IPS DF 6.9 (cell line): Measurements from ENCODE around the gene SLC9A8.

Experiments
- DNase-seq: peaks from one replicate; pipeline ENCODE4 v3.0.0-alpha.2; 2013; ENCODE audit warnings: low read depth, low spot score
- H3K27ac ChIP-seq: one replicate; pipeline ENCODE4 v1.5.1; 2013; ENCODE audit warnings: low read length, control low read depth
- H3K27me3 ChIP-seq: 2 replicates; pipeline ENCODE4 v1.6.1; 2013; ENCODE audit warnings: mild to moderate bottlenecking, low read length; ENCODE audit not compliant: control insufficient read depth, insufficient read depth
- H3K36me3 ChIP-seq: 2 replicates; pipeline ENCODE4 v1.6.1; 2013; ENCODE audit warnings: low read length; ENCODE audit not compliant: control insufficient read depth, insufficient read depth
- H3K4me1 ChIP-seq: 2 replicates; pipeline ENCODE4 v1.6.1; 2013; ENCODE audit warnings: low read length; ENCODE audit not compliant: control insufficient read depth, insufficient read depth
- H3K4me3 ChIP-seq: 2 replicates; pipeline ENCODE4 v1.5.1; 2013; ENCODE audit warnings: mild to moderate bottlenecking, low read length
- H3K9me3 ChIP-seq: 2 replicates; pipeline ENCODE4 v1.6.1; 2013; ENCODE audit warnings: low read length, inconsistent platforms; ENCODE audit not compliant: control insufficient read depth, insufficient read depth
- WGBS: extraction: QIAGEN DNeasy Blood & Tissue Kit; methylation state at CpG from one replicate; pipeline ENCODE4 v1.1.7; 2013; ENCODE audit warnings: mixed read lengths, missing lambda C conversion rate; ENCODE audit not compliant: insufficient read length, insufficient coverage; 5-methylcytosine and 5-hydroxymethylcytosine counted together

Gene SLC9A8

DNA sequence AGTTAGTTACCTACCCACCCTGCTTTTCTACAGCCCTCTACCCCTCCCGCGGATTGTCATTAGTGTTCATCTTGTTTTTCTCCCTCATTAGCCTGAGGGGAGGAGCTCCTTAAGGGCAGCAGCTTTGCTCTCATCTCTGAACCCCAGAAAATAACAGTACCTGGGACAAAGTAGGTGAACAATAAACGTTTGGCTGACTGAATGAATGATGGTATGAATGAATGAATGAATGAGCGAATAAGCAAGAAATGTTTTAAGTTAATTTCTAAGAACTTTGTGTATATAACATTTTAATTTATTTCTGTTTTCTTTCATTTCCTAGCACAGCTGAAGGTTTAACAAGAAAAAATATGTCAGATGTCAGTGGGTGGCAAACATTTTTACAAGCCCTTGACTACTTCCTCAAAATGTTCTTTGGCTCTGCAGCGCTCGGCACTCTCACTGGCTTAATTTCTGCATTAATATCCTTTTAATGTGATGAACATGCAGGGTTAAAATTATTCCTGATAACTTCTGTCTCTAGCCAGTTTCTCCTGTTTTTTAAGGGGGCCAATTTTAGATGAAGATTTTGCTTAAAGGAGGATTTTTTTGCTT, 50.1 kb downstream of the SLC9A8 start:
- Histone ChIP-seq H3K27me3 (no peaks in the 10 kb centered on the region), H3K9me3 (no peaks in the 10 kb centered on the region), H3K4me3 (no peak overlapping the region), H3K36me3 (no peaks in the 10 kb centered on the region), H3K27ac (no peak overlapping the region), H3K4me1 (0 out of 2 replicates have a peak, but pooled peaks cover 2% of the 10 kb centered on the region)
- WGBS: 100% methylated on average over 2 of the region's 6 CpGs
- DNase-seq: no peak

DNA sequence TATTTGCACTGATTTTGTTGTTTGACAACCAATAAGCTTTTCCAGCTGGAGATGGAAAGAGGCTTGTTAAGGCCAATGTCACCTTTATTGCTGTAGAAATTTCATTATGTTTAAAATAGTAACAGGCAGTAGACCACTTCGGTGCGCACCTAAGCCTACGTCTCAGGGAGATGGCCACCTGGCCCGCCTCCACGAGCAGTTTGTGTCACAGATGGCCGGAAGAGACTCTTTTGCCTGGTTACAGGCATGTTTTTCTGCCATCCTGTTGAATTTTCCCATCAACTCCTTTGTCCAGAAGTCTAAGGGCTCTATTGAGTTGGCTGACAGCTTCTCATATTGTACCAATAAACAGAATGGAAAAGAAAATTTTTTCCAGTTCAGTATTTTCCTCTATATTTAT, 51.0 kb downstream of the SLC9A8 start:
- H3K4me1 ChIP-seq: 0 out of 2 replicates have a peak, but pooled peaks cover 2% of the 10 kb centered on the region
- no peak overlapping the region for H3K4me3 ChIP-seq
- H3K27me3 ChIP-seq: no peaks in the 10 kb centered on the region
- DNase-seq: no peak
- no peak overlapping the region for H3K27ac ChIP-seq
- no peaks in the 10 kb centered on the region for H3K9me3 ChIP-seq
- WGBS: no CpG with 5 or more reads among the region's 6 CpGs
- no peaks in the 10 kb centered on the region for H3K36me3 ChIP-seq

DNA sequence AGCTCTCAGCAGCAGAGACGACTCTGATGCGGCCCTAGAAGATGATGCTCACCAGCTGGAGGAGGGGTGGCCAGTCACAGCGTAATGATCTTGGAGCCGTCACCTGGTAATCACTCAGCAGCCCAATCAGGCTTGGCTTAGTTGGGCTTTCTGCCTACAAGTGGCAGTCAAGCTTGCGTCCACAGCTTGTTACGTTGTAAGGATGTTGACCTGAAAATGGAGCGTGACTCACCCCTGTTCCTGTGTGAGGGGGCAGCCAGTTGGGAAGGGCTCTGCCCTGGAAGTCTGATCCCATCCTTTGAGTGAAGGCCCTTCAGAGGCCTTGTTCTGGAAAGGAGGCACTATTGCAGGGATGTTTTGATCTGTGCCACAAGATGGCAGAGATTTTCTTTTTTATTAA, 52.9 kb downstream of the SLC9A8 start:
- no peaks in the 10 kb centered on the region for H3K27me3 ChIP-seq
- no peaks in the 10 kb centered on the region for H3K36me3 ChIP-seq
- no peak for DNase-seq
- 0 out of 2 replicates have a peak, but pooled peaks cover 2% of the 10 kb centered on the region for H3K4me1 ChIP-seq
- no CpG with 5 or more reads among the region's 7 CpGs for WGBS
- no peak overlapping the region for H3K27ac ChIP-seq
- H3K9me3 ChIP-seq: no peaks in the 10 kb centered on the region
- H3K4me3 ChIP-seq: no peak overlapping the region

DNA sequence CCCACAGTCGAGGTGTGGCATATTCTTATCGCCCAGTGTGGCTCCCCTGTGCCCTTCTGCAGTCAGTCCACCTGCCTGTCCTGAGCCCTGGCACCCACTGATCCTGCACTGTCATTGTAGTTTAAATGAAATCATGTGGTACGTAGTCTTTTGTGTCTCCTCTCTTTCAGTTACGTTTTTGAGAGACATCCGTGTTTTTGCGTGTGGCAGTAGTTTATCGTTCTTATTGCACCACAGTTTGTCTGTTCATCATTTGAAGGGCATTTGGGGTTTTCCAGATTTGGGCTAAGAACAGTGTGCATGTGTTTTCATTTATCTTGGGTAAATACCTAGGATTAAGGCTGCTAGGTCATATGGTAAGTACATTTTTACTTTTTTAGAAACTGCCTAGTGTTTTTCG, 53.4 kb downstream of the SLC9A8 start:
- no peak for DNase-seq
- Histone ChIP-seq H3K27ac (no peak overlapping the region), H3K4me1 (0 out of 2 replicates have a peak, but pooled peaks cover 2% of the 10 kb centered on the region), H3K9me3 (no peaks in the 10 kb centered on the region), H3K4me3 (no peak overlapping the region), H3K36me3 (no peaks in the 10 kb centered on the region), H3K27me3 (no peaks in the 10 kb centered on the region)
- no CpG with 5 or more reads among the region's 8 CpGs for WGBS

DNA sequence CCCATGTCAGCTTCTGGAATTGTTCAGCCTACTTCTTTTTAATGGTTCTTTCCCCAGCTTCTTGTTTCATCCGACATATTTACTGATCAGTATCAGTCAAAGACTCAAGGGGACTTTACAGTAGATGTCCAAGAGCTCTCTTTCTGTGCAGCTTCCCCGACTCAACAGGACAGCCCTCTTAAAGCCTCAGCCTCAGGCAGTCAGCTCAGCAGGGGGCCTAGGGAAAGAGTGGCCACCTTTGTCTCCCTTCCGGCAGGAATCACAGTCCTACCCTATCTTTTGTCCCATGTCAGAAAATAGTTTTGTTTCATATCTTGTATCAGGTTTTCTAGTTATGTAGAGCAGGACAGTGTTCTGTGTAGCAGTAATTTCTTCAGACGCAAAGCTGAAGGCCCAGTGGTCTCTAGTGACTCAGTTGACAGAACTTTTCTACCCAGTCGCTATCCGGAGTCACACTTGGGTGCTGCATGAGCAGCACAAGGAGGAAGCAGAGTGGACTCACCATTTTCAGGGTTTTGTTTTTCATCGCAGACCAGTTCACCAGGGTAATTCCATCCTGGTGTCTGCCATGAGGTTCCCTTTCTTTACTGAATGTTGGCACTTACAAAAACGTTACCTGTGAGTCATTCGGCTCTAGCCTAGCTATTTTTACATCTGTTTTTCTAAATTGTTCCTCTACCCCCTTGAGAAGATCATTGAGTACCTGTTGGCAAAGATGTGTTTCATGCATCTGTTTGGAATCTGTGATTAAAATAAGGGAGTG, 55.0 kb downstream of the SLC9A8 start:
- Histone ChIP-seq H3K4me1 (0 out of 2 replicates have a peak, but pooled peaks cover 2% of the 10 kb centered on the region), H3K27ac (no peak overlapping the region), H3K36me3 (no peaks in the 10 kb centered on the region), H3K4me3 (no peak overlapping the region), H3K9me3 (no peaks in the 10 kb centered on the region), H3K27me3 (no peaks in the 10 kb centered on the region)
- no CpG with 5 or more reads among the region's 9 CpGs for WGBS
- DNase-seq: no peak

DNA sequence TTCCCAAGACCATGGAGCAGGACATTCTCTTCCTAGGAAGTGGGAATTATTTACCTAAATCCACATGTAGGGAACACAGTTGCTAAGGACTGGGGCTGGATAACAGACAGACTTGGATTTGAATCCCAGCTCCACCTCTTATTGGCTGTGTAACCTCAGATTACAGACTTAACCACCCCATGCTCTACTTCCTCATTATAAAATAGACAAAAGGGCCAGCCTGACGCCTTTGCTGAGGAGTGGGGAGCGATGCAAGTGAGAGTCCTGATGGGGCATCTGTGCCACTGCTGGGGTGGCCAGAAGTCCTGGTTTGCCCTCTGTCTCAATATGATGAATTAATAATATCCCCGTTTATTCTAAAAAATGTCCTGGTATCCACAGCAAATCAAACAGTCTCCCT, 55.9 kb downstream of the SLC9A8 start:
- no peaks in the 10 kb centered on the region for H3K36me3 ChIP-seq
- H3K27ac ChIP-seq: no peak overlapping the region
- no peak overlapping the region for H3K4me3 ChIP-seq
- no peaks in the 10 kb centered on the region for H3K9me3 ChIP-seq
- no CpG with 5 or more reads among the region's 3 CpGs for WGBS
- H3K27me3 ChIP-seq: no peaks in the 10 kb centered on the region
- 0 out of 2 replicates have a peak, but pooled peaks cover 2% of the 10 kb centered on the region for H3K4me1 ChIP-seq
- no peak for DNase-seq

DNA sequence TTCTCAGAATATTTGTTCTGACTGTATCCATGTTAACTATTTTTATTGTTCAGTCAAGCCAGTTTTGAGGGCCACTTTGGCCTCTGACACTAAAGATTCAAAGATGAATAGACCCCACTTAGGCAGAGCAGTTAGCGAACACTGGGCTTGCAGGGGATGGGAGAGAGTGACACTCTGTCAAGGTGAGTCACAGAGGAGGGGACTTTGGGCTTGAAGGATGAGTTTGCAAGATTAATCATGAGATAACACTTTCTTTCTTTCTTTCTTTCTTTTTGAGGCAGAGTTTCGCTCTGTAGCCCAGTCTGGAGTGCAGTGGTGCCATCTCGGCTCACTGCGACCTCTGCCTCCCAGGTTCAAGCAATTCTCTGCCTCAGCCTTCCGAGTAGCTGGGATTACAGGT, 56.3 kb downstream of the SLC9A8 start:
- H3K4me1 ChIP-seq: 0 out of 2 replicates have a peak, but pooled peaks cover 2% of the 10 kb centered on the region
- no peaks in the 10 kb centered on the region for H3K27me3 ChIP-seq
- no peak overlapping the region for H3K27ac ChIP-seq
- no peak overlapping the region for H3K4me3 ChIP-seq
- no peaks in the 10 kb centered on the region for H3K9me3 ChIP-seq
- no peaks in the 10 kb centered on the region for H3K36me3 ChIP-seq
- WGBS: no CpG with 5 or more reads among the region's 5 CpGs
- DNase-seq: no peak

DNA sequence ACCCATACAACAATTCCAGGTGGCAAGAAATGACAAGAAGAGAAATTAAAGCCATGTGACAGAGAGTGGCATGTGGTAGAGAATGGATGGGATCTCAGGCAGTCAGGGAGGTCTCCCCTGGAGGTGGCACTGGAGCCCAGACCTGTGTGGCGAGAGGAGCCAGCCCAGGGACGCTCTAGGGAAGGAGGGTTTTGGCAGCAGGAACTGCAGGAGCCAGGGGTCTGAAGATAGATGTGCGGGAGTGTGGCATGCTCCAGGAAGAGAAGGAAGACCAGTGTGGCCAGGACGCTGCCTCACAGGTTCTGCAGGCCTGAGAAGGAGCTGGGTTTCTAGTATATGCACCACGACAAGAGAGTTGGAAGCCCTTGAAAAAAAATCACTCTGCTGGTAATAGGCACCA, 57.6 kb downstream of the SLC9A8 start:
- Histone ChIP-seq H3K4me1 (0 out of 2 replicates have a peak, but pooled peaks cover 2% of the 10 kb centered on the region), H3K9me3 (no peaks in the 10 kb centered on the region), H3K36me3 (no peaks in the 10 kb centered on the region), H3K27me3 (no peaks in the 10 kb centered on the region), H3K4me3 (no peak overlapping the region), H3K27ac (no peak overlapping the region)
- DNase-seq: no peak
- no CpG with 5 or more reads among the region's 5 CpGs for WGBS

DNA sequence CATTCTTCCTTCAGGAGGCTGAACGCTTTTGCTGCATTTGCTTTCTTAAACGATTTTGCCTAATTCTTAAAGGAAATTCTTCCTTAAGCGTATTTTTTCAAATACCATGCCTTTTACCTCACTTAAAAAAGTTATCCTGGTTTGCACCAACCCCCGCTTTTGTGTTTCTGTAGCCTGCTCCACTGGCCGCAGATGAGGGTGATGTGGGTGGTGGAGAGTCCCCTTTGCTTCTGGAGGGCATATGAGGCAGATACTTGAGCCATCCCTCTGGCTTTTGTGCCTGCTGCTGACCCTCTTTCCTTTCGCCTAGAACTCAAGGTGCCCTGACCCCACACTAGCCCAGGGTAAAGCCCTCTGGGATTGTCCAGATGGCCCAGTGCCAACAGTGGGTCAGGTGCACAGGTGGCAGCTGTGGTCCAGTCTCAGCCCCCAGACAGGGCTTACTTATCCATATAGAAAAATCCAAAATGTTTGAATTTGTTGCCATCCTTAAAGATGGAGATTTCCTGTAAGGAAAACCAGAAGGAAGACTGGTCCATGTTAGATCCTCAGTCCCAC, 58.8 kb downstream of the SLC9A8 start:
- H3K27me3 ChIP-seq: no peaks in the 10 kb centered on the region
- WGBS: no CpG with 5 or more reads among the region's 6 CpGs
- H3K4me3 ChIP-seq: no peak overlapping the region
- H3K27ac ChIP-seq: no peak overlapping the region
- H3K9me3 ChIP-seq: no peaks in the 10 kb centered on the region
- no peak for DNase-seq
- no peaks in the 10 kb centered on the region for H3K36me3 ChIP-seq
- 0 out of 2 replicates have a peak, but pooled peaks cover 2% of the 10 kb centered on the region for H3K4me1 ChIP-seq

DNA sequence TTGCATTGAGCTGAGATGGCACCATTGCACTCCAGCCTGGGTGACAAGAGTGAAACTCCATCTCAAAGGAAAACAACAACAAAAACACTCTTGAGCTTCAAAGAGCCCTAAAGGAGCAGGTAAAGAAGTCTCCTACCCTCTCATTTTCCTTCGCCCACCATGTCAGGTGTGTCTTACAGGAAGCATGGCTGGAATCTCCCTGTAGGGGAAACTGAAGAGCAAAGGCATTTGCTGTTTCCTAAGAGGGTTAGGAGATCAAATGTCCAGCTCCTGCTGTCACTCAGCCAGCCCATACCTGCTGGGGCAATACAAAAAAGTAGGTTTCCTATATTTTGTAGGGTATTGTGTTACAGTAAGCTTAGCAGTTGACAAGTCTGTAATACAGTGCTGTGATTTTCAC, 59.4 kb downstream of the SLC9A8 start:
- 0 out of 2 replicates have a peak, but pooled peaks cover 2% of the 10 kb centered on the region for H3K4me1 ChIP-seq
- no peak for DNase-seq
- no peaks in the 10 kb centered on the region for H3K36me3 ChIP-seq
- no peaks in the 10 kb centered on the region for H3K9me3 ChIP-seq
- H3K27me3 ChIP-seq: no peaks in the 10 kb centered on the region
- no CpG with 5 or more reads among the region's 1 CpG for WGBS
- no peak overlapping the region for H3K27ac ChIP-seq
- H3K4me3 ChIP-seq: no peak overlapping the region
